ENCODE results near the gene FDXACB1. TPM values are rescaled to one million over a fixed set of nuclear protein-coding genes. Genes with fewer than 3 reads are reported as not detected.

FDXACB1 gene
- total and polyA plus RNA-seq, 9 of the 15 experiments (the other 6 are each of a cell fraction or from before 2014, with no cell fraction given): 3.2 to 7.5 (median 5.3) TPM

- Histone ChIP-seq H3K9me1 (ENCODE audit: control insufficient read depth, insufficient read depth, low read length) (peaks cover 3% of the 10 kb centered on the region), H3K9ac (ENCODE audit: insufficient read depth in 1 of 2, low read depth in 2 of 2, low read length in 2 of 2) (peak overlapping the region; percentile 20 to 62; a peak in 1 of 4 replicates), H3K27me3 (ENCODE audit: control insufficient read depth in 2 of 2, insufficient read depth in 2 of 2, low read length in 2 of 2) (no peaks in the 10 kb centered on the region), H3K27ac (ENCODE audit: extremely low read depth, low read depth, low read length) (peak overlapping the region; percentile 57), H3K79me2 (ENCODE audit: control insufficient read depth, insufficient read depth, low read length) (no peaks in the 10 kb centered on the region), H3K9me3 (replicated peaks; ENCODE audit: control insufficient read depth, insufficient read depth, low read depth, low read length) (no peaks in the 10 kb centered on the region), H4K20me1 (replicated peaks; ENCODE audit: control insufficient read depth, insufficient read depth, low read length) (no peaks in the 10 kb centered on the region), H3K4me3 (no peak overlapping the region), H3K4me2 (ENCODE audit: insufficient read depth, low read length) (peak overlapping the region; percentile 68), H3K4me1 (replicated peaks in 1 of 2; ENCODE audit: control insufficient read depth in 2 of 2, insufficient read depth in 2 of 2, low read length in 2 of 2) (peaks cover 35 to 37% of the 10 kb centered on the region in 2 experiments; a peak in 4 of 5 replicates), H3K36me3 (ENCODE audit: control insufficient read depth, insufficient read depth, low read length) (no peaks in the 10 kb centered on the region), H2AFZ (ENCODE audit: low read depth, low read length) (peak overlapping the region; percentile 76)
- ATAC-seq (peak; percentile 89), DNase-seq (ENCODE audit: extremely low read depth in 1 of 4, low spot score in 3 of 4) (peak; percentile 56 to 89 (median 74)), FAIRE-seq (peak; percentile 98)
- ChIA-PET CTCF (ENCODE audit: low intra/inter-chr PET ratio) (no interaction called here), POLR2A (interaction anchor here (0.6 to 2.9 kb wide), 11 partner anchors 10 to 314 kb away, joined by 3 to 13 read pairs (median 3); partner anchors contain the start of gene DIXDC1)
- WGBS (ENCODE audit: insufficient coverage, low coverage, missing lambda C conversion rate): 7% methylated on average over 9 of the region's 9 CpGs
- in situ Hi-C loops (cut with MboI): no loop called here
- no TSS peak for BruUV-seq (replicated peaks)
- intact Hi-C loops (cut with micrococcal nuclease): loop anchor here (5.0 kb wide), 1 partner anchor 34 kb away; the partner anchor contains the start of genes CFAP68 and FDXACB1
- TF ChIP-seq TBP (optimal IDR thresholded peaks at IDR 0.05; ENCODE audit: low read depth, low read length) (peak; percentile 22), SMARCC2 (IDR thresholded peaks at IDR 0.05; ENCODE audit: low read depth) (peak; percentile 70), TEAD4 (IDR thresholded peaks at IDR 0.05; ENCODE audit: low read length) (peak; percentile 84), TEAD4 (CRISPR knock-in tag; IDR thresholded peaks at IDR 0.05; ENCODE audit: borderline replicate concordance) (no peak), MLX (CRISPR knock-in tag; conservative IDR thresholded peaks at IDR 0.05) (no peak), ZEB2 (IDR thresholded peaks at IDR 0.05) (peak; percentile 69; the same call in 1 of the 2 replicates), POLR2AphosphoS5 (IDR thresholded peaks at IDR 0.05; ENCODE audit: control insufficient read depth, insufficient read depth, low read depth, low read length) (peak; percentile 81), L3MBTL2 (IDR thresholded peaks at IDR 0.05) (peak; percentile 16; the same call in 1 of the 2 replicates), SNAPC5 (CRISPR knock-in tag; IDR thresholded peaks at IDR 0.05) (no peak), PATZ1 (CRISPR knock-in tag; IDR thresholded peaks at IDR 0.05; ENCODE audit: borderline replicate concordance) (no peak), KLF16 (IDR thresholded peaks at IDR 0.05) (peak; percentile 40; the same call in 1 of the 2 replicates), SMARCA4 (IDR thresholded peaks at IDR 0.05) (peak; percentile 89), SMARCE1 (IDR thresholded peaks at IDR 0.05) (peak; percentile 87)
- TF ChIP-seq, protein P1, sequence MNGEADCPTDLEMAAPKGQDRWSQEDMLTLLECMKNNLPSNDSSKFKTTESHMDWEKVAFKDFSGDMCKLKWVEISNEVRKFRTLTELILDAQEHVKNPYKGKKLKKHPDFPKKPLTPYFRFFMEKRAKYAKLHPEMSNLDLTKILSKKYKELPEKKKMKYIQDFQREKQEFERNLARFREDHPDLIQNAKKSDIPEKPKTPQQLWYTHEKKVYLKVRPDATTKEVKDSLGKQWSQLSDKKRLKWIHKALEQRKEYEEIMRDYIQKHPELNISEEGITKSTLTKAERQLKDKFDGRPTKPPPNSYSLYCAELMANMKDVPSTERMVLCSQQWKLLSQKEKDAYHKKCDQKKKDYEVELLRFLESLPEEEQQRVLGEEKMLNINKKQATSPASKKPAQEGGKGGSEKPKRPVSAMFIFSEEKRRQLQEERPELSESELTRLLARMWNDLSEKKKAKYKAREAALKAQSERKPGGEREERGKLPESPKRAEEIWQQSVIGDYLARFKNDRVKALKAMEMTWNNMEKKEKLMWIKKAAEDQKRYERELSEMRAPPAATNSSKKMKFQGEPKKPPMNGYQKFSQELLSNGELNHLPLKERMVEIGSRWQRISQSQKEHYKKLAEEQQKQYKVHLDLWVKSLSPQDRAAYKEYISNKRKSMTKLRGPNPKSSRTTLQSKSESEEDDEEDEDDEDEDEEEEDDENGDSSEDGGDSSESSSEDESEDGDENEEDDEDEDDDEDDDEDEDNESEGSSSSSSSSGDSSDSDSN (IDR thresholded peaks at IDR 0.05; ENCODE audit: borderline replicate concordance in 1 of 2, low read depth in 2 of 2, low read length in 2 of 2): 0 out of 4 replicates have a peak, but pooled peaks of 1 of the 2 experiments have one; percentile 57
These were observed 32.0 kb upstream of the FDXACB1 start for GRCh38 chr11:111910676-111911562.

Measured in K562 (cell line).